Memory B cell (primary cell): ENCODE measurements around the gene PYURF.
"Not testable (repeated sequence)": the region's sequence is repeated elsewhere in the genome, so short reads cannot be mapped to it uniquely, and the experiment has no call there.

Source experiments
- ATAC-seq: fragments of 150-1000 bp; cut with Tn5 transposase; 2 replicates; pipeline ENCODE4 v1.10.0; 2021; ENCODE audit warnings: low read depth, mild to moderate bottlenecking, moderate library complexity
- DNase-seq, 2 donors: peaks; one replicate each; pipeline ENCODE4 v3.0.0; 2022; ENCODE audit warnings: low spot score in 2 of 2
- H3K27ac Mint-ChIP-seq: one replicate; pipeline ENCODE4 v1.8.0; 2022; ENCODE audit warnings: mild to moderate bottlenecking, moderate library complexity, mixed read lengths
- H3K27me3 Mint-ChIP-seq: one replicate; pipeline ENCODE4 v1.8.0; 2022; ENCODE audit warnings: mixed read lengths
- H3K36me3 Mint-ChIP-seq: one replicate; pipeline ENCODE4 v1.8.0; 2022; ENCODE audit warnings: mild to moderate bottlenecking, mixed read lengths
- H3K4me1 Mint-ChIP-seq: one replicate; pipeline ENCODE4 v1.8.0; 2022; ENCODE audit warnings: mixed read lengths
- H3K4me3 Mint-ChIP-seq: one replicate; pipeline ENCODE4 v1.8.0; 2022; ENCODE audit warnings: mild to moderate bottlenecking, moderate library complexity, mixed read lengths
- H3K9me3 Mint-ChIP-seq: one replicate; pipeline ENCODE4 v1.8.0; 2022; ENCODE audit warnings: mixed read lengths

Gene PYURF, protein sequence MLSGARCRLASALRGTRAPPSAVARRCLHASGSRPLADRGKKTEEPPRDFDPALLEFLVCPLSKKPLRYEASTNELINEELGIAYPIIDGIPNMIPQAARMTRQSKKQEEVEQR

GRCh38 chr4:88523325-88524129, at the start of gene PYURF:
PYURF (minus strand) TSS chr4:88523776; CDS start chr4:88523700, 76 bp downstream.
- Mint-ChIP-seq H3K27ac (peak within 1 kb of the TSS; percentile 90), H3K4me1 (peaks cover 20% of the 10 kb centered on the region), H3K9me3 (no peaks in the 10 kb centered on the region), H3K36me3 (peaks cover 2% of the 10 kb centered on the region), H3K27me3 (no peaks in the 10 kb centered on the region), H3K4me3 (peak within 1 kb of the TSS; percentile 94)
- DNase-seq (peak; percentile 41 to 63), ATAC-seq (peak; percentile 78)

- Mint-ChIP-seq H3K27me3 (peaks cover 2% of the 10 kb centered on the region), H3K27ac (no peak overlapping the region), H3K36me3 (no peaks in the 10 kb centered on the region), H3K4me3 (no peak overlapping the region), H3K9me3 (no peaks in the 10 kb centered on the region), H3K4me1 (no peaks in the 10 kb centered on the region)
- no peak for DNase-seq
- ATAC-seq: no peak
Observed at GRCh38 chr4:88570001-88570400, 46.4 kb upstream of the PYURF start.

DNA sequence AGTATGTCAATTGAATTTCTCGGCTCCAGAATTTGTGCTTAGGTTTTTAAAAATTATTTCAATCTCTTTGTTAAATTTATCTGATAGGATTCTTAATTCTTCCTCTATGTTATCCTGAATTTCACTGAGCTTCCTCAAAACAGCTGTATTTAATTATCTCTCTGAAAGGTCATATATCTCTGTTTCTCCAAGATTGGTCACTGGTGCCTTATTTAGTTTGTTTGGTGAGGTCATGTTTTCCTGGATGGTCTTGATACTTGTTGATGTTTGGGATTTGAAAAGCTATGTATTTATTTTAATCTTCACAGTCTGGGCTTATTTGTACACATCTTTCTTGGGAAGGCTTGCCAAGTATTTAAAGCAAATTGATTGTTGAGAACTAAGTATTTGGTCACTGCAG, 44.0 kb upstream of the PYURF start:
- Mint-ChIP-seq H3K27ac (no peak overlapping the region), H3K9me3 (no peaks in the 10 kb centered on the region), H3K27me3 (peaks cover 2% of the 10 kb centered on the region), H3K4me3 (no peak overlapping the region), H3K36me3 (no peaks in the 10 kb centered on the region), H3K4me1 (no peaks in the 10 kb centered on the region)
- DNase-seq (no peak), ATAC-seq (no peak)

- Mint-ChIP-seq H3K27me3 (peaks cover 2% of the 10 kb centered on the region), H3K4me3 (no peak overlapping the region), H3K36me3 (no peaks in the 10 kb centered on the region), H3K9me3 (no peaks in the 10 kb centered on the region), H3K27ac (no peak overlapping the region), H3K4me1 (peaks cover 2% of the 10 kb centered on the region)
- no peak for DNase-seq
- ATAC-seq: no peak
Observed at GRCh38 chr4:88549815-88550214, 26.2 kb upstream of the PYURF start.

DNA sequence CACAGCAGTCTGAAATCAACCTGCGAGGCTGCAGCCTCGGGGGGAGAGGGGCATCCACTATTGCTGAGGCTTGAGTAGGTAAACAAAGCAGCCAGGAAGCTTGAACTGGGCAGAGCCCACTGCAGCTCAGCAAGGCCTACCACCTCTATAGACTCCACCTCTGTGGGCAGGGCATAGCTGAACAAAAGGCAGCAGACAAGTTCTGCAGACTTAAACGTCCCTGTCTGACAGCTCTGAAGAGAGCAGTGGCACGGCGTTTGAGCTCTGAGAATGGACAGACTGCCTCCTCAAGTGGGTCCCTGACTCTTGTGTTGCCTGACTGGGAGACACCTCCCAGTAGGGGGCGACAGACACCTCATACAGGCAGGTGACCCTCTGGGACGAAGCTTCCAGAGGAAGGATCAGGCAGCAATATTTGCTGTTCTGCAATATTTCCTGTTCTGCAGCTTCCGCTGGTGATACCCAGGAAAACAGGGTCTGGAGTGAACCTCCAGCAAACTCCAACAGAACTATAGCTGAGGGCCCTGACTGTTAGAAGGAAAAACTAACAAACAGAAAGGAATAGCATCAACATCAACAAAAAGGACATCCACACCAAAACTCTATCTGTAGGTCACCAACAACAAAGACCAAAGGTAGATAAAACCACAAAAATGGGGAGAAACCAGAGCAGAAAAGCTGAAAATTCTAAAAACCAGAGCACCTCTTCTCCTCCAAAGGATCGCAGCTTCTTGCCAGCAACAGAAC, 15.9 kb upstream of the PYURF start:
- not testable (repeated sequence) for H3K4me3 Mint-ChIP-seq, H3K9me3 Mint-ChIP-seq, ATAC-seq, H3K27me3 Mint-ChIP-seq, H3K36me3 Mint-ChIP-seq, H3K27ac Mint-ChIP-seq, H3K4me1 Mint-ChIP-seq
- peak; percentile 45 to 57 for DNase-seq

DNA sequence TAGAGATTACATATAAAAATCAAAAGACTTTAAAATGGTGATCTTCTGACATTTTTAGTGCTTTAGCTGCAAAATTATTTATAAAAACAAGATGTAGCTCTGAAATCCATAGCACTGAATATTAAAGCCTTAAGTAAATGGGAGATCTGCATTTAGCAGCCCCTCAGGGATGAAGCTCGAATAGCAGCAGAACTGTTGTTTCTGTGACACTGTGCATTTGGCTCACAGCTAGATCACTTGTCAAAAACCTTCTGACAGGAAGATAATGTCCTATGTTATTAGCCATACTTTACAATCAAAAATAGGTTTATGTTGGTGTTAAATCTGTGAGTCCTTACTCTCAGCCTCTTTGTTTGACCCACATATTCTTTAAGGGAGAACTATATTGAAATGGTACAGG, 14.1 kb upstream of the PYURF start:
- Mint-ChIP-seq H3K4me3 (no peak overlapping the region), H3K9me3 (no peaks in the 10 kb centered on the region), H3K27ac (no peak overlapping the region), H3K4me1 (peaks cover 2% of the 10 kb centered on the region), H3K36me3 (no peaks in the 10 kb centered on the region), H3K27me3 (peaks cover 3% of the 10 kb centered on the region)
- ATAC-seq (no peak), DNase-seq (no peak)

- H3K4me3 Mint-ChIP-seq: no peak overlapping the region
- ATAC-seq: no peak
Observed at GRCh38 chr4:88535090-88535755, 11.6 kb upstream of the PYURF start.

GRCh38 chr4:88533937-88534750, 10.6 kb upstream of the PYURF start:
- no peaks in the 10 kb centered on the region for H3K36me3 Mint-ChIP-seq
- ATAC-seq: no peak
- no peak overlapping the region for H3K27ac Mint-ChIP-seq
- DNase-seq: no peak
- H3K9me3 Mint-ChIP-seq: no peaks in the 10 kb centered on the region
- no peaks in the 10 kb centered on the region for H3K4me1 Mint-ChIP-seq
- H3K27me3 Mint-ChIP-seq: no peaks in the 10 kb centered on the region
- no peak overlapping the region for H3K4me3 Mint-ChIP-seq

More at GRCh38 chr4:88535090-88535755, 11.6 kb upstream of the PYURF start:
- no peaks in the 10 kb centered on the region for H3K36me3 Mint-ChIP-seq
- H3K4me1 Mint-ChIP-seq: peaks cover 2% of the 10 kb centered on the region
- peaks cover 3% of the 10 kb centered on the region for H3K27me3 Mint-ChIP-seq
- no peak overlapping the region for H3K27ac Mint-ChIP-seq
- DNase-seq: no peak
- H3K9me3 Mint-ChIP-seq: no peaks in the 10 kb centered on the region

- ATAC-seq (no peak), DNase-seq (no peak)
- H3K4me1 Mint-ChIP-seq: peaks cover 1% of the 10 kb centered on the region
- H3K27ac Mint-ChIP-seq: no peak overlapping the region
- H3K27me3 Mint-ChIP-seq: no peaks in the 10 kb centered on the region
- no peaks in the 10 kb centered on the region for H3K36me3 Mint-ChIP-seq
- H3K4me3 Mint-ChIP-seq: no peak overlapping the region
- no peaks in the 10 kb centered on the region for H3K9me3 Mint-ChIP-seq
Observed at GRCh38 chr4:88533088-88533790, 9.7 kb upstream of the PYURF start.

DNA sequence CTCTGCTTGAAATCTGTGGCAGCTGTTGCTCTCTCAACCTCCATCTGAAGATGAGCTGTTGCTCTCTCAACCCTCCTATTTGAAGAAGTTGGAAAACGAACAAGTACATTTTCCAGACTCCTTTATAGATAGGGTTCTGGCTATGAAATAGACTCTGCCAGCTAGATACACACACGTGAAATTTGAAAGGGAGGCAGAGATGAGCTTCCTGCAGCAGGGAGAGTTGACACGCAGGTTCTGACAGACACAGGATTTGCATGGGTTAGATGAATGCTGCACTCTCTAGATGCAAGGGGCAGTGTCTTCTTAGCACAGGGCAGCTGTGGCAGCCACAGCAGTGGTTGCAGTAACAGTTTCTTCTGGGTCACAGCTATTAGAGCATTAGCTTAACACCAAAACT, 8.0 kb upstream of the PYURF start:
- peaks cover 9% of the 10 kb centered on the region for H3K4me1 Mint-ChIP-seq
- no peaks in the 10 kb centered on the region for H3K36me3 Mint-ChIP-seq
- no peaks in the 10 kb centered on the region for H3K27me3 Mint-ChIP-seq
- H3K27ac Mint-ChIP-seq: no peak overlapping the region
- no peaks in the 10 kb centered on the region for H3K9me3 Mint-ChIP-seq
- no peak overlapping the region for H3K4me3 Mint-ChIP-seq
- DNase-seq: no peak
- no peak for ATAC-seq

DNA sequence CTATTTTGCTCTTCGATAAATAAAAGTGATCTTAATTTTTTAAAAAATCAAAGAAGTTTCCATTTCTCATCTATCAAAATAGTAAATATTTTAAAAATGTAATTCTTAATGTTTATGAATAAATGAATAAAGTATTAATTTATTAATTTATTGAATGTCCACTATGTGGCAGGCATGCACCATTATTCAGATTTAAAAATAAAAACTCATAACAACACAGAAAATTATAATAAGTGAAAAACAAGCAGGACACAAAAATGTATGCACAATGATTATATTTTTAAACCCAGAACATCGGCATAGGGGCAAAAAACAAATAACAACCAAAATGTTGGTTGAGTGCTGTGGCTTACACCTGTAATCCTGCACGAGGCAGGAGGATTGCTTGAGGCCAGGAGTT, 5.3 kb upstream of the PYURF start:
- Mint-ChIP-seq H3K27ac (no peak overlapping the region), H3K36me3 (no peaks in the 10 kb centered on the region), H3K4me3 (no peak overlapping the region), H3K4me1 (peaks cover 9% of the 10 kb centered on the region), H3K27me3 (no peaks in the 10 kb centered on the region), H3K9me3 (no peaks in the 10 kb centered on the region)
- ATAC-seq: no peak
- DNase-seq: no peak

GRCh38 chr4:88527787-88528186, 4.2 kb upstream of the PYURF start:
- H3K4me3 Mint-ChIP-seq: peak overlapping the region; percentile 45
- H3K27me3 Mint-ChIP-seq: no peaks in the 10 kb centered on the region
- ATAC-seq (no peak), DNase-seq (no peak)
- H3K9me3 Mint-ChIP-seq: no peaks in the 10 kb centered on the region
- H3K4me1 Mint-ChIP-seq: peaks cover 11% of the 10 kb centered on the region
- H3K27ac Mint-ChIP-seq: no peak overlapping the region
- no peaks in the 10 kb centered on the region for H3K36me3 Mint-ChIP-seq

GRCh38 chr4:88526221-88526815, 2.7 kb upstream of the PYURF start:
- H3K36me3 Mint-ChIP-seq: peaks cover under 1% of the 10 kb centered on the region
- ATAC-seq (no peak), DNase-seq (no peak)
- H3K27me3 Mint-ChIP-seq: no peaks in the 10 kb centered on the region
- H3K27ac Mint-ChIP-seq: no peak overlapping the region
- H3K9me3 Mint-ChIP-seq: no peaks in the 10 kb centered on the region
- H3K4me1 Mint-ChIP-seq: peaks cover 18% of the 10 kb centered on the region
- no peak overlapping the region for H3K4me3 Mint-ChIP-seq
